HEK293 (cell line): ENCODE results near the gene PRR36.
A peak's percentile ranks its signal among the peaks of the same experiment; 100 is the strongest.

Source experiments
- CTCF ChIA-PET: fragments of 350-600 bp; formaldehyde crosslinking; extraction: SDS; loops from one replicate; lab custom pipeline; 2021; ENCODE audit warnings: antibody characterized with exemption; lab: Yijun Ruan, JAX
- POLR2A ChIA-PET: fragments of 300-600 bp; formaldehyde crosslinking; extraction: SDS; loops from one replicate; lab custom pipeline; 2020; ENCODE audit warnings: antibody characterized with exemption, inconsistent platforms; lab: Yijun Ruan, JAX
- H3K27ac ChIP-seq: fragments of 200-500 bp; sonication (Bioruptor generic); 2 replicates; pipeline ENCODE4 v1.5.1; 2014; ENCODE audit warnings: low read depth, low read length, control low read depth, inconsistent platforms; ENCODE audit errors: extremely low read depth
- H3K36me3 ChIP-seq, 2 experiments: fragments of 200-500 bp in 1 of 2; sonication (Bioruptor generic) in 1 of 2; 1 replicate in 1 of 2; 2 replicates in 1 of 2; pipeline ENCODE4 v1.5.1; 2014 to 2017; ENCODE audit warnings: inconsistent platforms in 2 of 2, low read length in 2 of 2; ENCODE audit not compliant: control insufficient read depth in 2 of 2, insufficient read depth in 1 of 2
- H3K4me1 ChIP-seq: fragments of 200-500 bp; sonication (Bioruptor generic); 2 replicates; pipeline ENCODE4 v1.5.1; 2014; ENCODE audit warnings: mild to moderate bottlenecking, low read length, inconsistent platforms; ENCODE audit not compliant: control insufficient read depth, insufficient read depth
- H3K4me3 ChIP-seq: 2 replicates; pipeline ENCODE4 v1.5.1; 2011; ENCODE audit warnings: low read depth, mild to moderate bottlenecking, control low read depth, low read length, moderate library complexity
- H3K9me3 ChIP-seq: fragments of 200-500 bp; sonication (Bioruptor generic); 2 replicates; pipeline ENCODE4 v1.5.1; 2014; ENCODE audit warnings: low read depth, low read length, inconsistent platforms; ENCODE audit not compliant: control insufficient read depth, insufficient read depth
- BCL11A ChIP-seq: fragments of 450-650 bp; formaldehyde crosslinking; IDR thresholded peaks from 2 replicates; pipeline ENCODE4 v1.5.1; 2016; ENCODE audit warnings: low read depth, missing biosample characterization, missing genetic modification characterization
- CTCF ChIP-seq: fragments of 450-650 bp; formaldehyde crosslinking; IDR thresholded peaks from 2 replicates; pipeline ENCODE4 v1.5.1; 2016; ENCODE audit warnings: missing biosample characterization, missing genetic modification characterization
- GLI2 ChIP-seq: fragments of 450-650 bp; formaldehyde crosslinking; IDR thresholded peaks from 2 replicates; pipeline ENCODE4; 2017; ENCODE audit warnings: missing biosample characterization, missing genetic modification characterization, low read depth, borderline replicate concordance
- HOXA7 ChIP-seq: sonication (generic); formaldehyde crosslinking; IDR thresholded peaks from 2 replicates; pipeline ENCODE4 v1.8.1; 2022; ENCODE audit warnings: missing genetic modification reagents, borderline replicate concordance
- PRDM1 ChIP-seq: fragments of 450-650 bp; formaldehyde crosslinking; IDR thresholded peaks from 2 replicates; pipeline ENCODE4; 2016; ENCODE audit warnings: missing biosample characterization, missing genetic modification characterization
- SALL2 ChIP-seq: fragments of 450-650 bp; formaldehyde crosslinking; IDR thresholded peaks from 2 replicates; pipeline ENCODE4 v1.5.0; 2017; ENCODE audit warnings: missing biosample characterization, mild to moderate bottlenecking, missing genetic modification characterization, borderline replicate concordance
- ZBTB11 ChIP-seq: fragments of 450-650 bp; formaldehyde crosslinking; conservative IDR thresholded peaks from 2 replicates; pipeline ENCODE4 v1.5.1; 2016; ENCODE audit warnings: low read depth, missing biosample characterization, missing genetic modification characterization
- ZNF140 ChIP-seq: fragments of 450-650 bp; formaldehyde crosslinking; IDR thresholded peaks from 2 replicates; pipeline ENCODE4 v1.5.1; 2016; ENCODE audit warnings: missing biosample characterization, missing genetic modification characterization
- ZNF394 ChIP-seq: fragments of 450-650 bp; formaldehyde crosslinking; IDR thresholded peaks from 2 replicates; pipeline ENCODE4 v1.5.1; 2016; ENCODE audit warnings: missing biosample characterization, missing genetic modification characterization, mild to moderate bottlenecking, moderate library complexity, borderline replicate concordance
- ZNF473 ChIP-seq: fragments of 450-650 bp; formaldehyde crosslinking; IDR thresholded peaks from 2 replicates; pipeline ENCODE4 v1.5.1; 2017; ENCODE audit warnings: missing biosample characterization, missing genetic modification characterization
- ZNF488 ChIP-seq: fragments of 450-650 bp; formaldehyde crosslinking; IDR thresholded peaks from 2 replicates; pipeline ENCODE4 v1.5.1; 2016; ENCODE audit warnings: missing biosample characterization, missing genetic modification characterization
- ZNF529 ChIP-seq: fragments of 450-650 bp; formaldehyde crosslinking; IDR thresholded peaks from 2 replicates; pipeline ENCODE4 v1.5.1; 2017; ENCODE audit warnings: missing genetic modification characterization, missing biosample characterization; ENCODE audit not compliant: insufficient replicate concordance
- ZNF585B ChIP-seq: fragments of 450-650 bp; formaldehyde crosslinking; IDR thresholded peaks from 2 replicates; pipeline ENCODE4 v1.5.1; 2016; ENCODE audit warnings: missing biosample characterization, missing genetic modification characterization
- ZNF629 ChIP-seq: fragments of 450-650 bp; formaldehyde crosslinking; IDR thresholded peaks from 2 replicates; pipeline ENCODE4 v1.5.1; 2017; ENCODE audit warnings: missing biosample characterization, missing genetic modification characterization
- ZNF660 ChIP-seq: fragments of 450-650 bp; IDR thresholded peaks from 2 replicates; pipeline ENCODE4 v1.5.1; 2018; ENCODE audit warnings: missing biosample characterization, mild to moderate bottlenecking, missing genetic modification characterization
- ZNF701 ChIP-seq: fragments of 450-650 bp; formaldehyde crosslinking; IDR thresholded peaks from 2 replicates; pipeline ENCODE4 v1.5.1; 2016; ENCODE audit warnings: missing biosample characterization, missing genetic modification characterization
- TF ChIP-seq, protein P1 (sequence below): fragments of 450-650 bp; formaldehyde crosslinking; IDR thresholded peaks from 2 replicates; pipeline ENCODE4 v1.5.1; 2016; ENCODE audit warnings: missing biosample characterization, missing genetic modification characterization
- TF ChIP-seq, protein P2 (sequence below): fragments of 450-650 bp; formaldehyde crosslinking; IDR thresholded peaks from 2 replicates; pipeline ENCODE4 v1.5.1; 2016; ENCODE audit warnings: missing biosample characterization, missing genetic modification characterization
- TF ChIP-seq, protein P3 (sequence below): fragments of 450-650 bp; formaldehyde crosslinking; optimal IDR thresholded peaks from 2 replicates; pipeline ENCODE3; 2016; ENCODE audit warnings: missing biosample characterization, mild to moderate bottlenecking, missing genetic modification characterization

The PRR36 gene

DNA sequence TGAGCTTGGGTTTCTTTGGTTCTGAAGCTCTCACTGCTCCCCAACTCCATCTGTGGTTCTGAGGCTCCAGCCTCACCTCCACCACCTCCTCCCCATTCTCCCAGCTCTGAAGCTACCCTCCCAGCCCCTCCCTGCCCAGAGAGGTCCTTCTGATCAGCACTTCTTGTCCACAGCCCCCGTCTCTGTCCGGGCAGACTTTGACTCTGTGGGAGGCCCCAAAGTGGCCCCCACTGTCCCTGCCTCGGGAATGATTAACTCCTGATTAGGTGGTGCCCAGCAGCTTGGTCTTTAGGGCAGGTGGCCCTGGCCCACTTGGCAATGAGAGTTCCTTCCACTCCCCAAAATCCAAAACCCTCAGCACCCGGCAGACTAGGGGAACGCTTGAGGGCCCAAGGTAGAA lies 29.8 kb downstream of the PRR36 start:
- Histone ChIP-seq H3K36me3 (no peaks in the 10 kb centered on the region; a peak in 1 of 3 replicates), H3K4me1 (no peaks in the 10 kb centered on the region)
- no peak for TF ChIP-seq CTCF (tag by site-specific recombination)
- TF ChIP-seq, protein P1, sequence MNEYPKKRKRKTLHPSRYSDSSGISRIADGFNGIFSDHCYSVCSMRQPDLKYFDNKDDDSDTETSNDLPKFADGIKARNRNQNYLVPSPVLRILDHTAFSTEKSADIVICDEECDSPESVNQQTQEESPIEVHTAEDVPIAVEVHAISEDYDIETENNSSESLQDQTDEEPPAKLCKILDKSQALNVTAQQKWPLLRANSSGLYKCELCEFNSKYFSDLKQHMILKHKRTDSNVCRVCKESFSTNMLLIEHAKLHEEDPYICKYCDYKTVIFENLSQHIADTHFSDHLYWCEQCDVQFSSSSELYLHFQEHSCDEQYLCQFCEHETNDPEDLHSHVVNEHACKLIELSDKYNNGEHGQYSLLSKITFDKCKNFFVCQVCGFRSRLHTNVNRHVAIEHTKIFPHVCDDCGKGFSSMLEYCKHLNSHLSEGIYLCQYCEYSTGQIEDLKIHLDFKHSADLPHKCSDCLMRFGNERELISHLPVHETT (tag by site-specific recombination): no peak
- no peak for TF ChIP-seq BCL11A (tag by site-specific recombination)
- TF ChIP-seq ZNF529 (tag by site-specific recombination): no peak
- TF ChIP-seq ZNF140 (tag by site-specific recombination): no peak
- TF ChIP-seq SALL2 (tag by site-specific recombination): no peak
- no peak for TF ChIP-seq ZNF660 (tag by site-specific recombination)
- TF ChIP-seq ZNF629: no peak
- TF ChIP-seq ZNF394 (tag by site-specific recombination): no peak
- TF ChIP-seq ZNF585B: no peak
- no peak for TF ChIP-seq GLI2 (tag by site-specific recombination)
- no peak for TF ChIP-seq ZNF701 (tag by site-specific recombination)
- no peak for TF ChIP-seq ZNF488
- TF ChIP-seq, all 188 proteins: peak for 0
- no peaks in the 10 kb centered on the region for H3K9me3 ChIP-seq
- H3K4me3 ChIP-seq: no peak overlapping the region
- CTCF ChIA-PET: interaction anchor here (0.6 to 0.7 kb wide), 2 partner anchors 25 to 56 kb away, joined by 3 to 5 read pairs; no protein-coding TSS in a partner anchor
- POLR2A ChIA-PET: no interaction called here
- H3K27ac ChIP-seq: no peak overlapping the region

DNA sequence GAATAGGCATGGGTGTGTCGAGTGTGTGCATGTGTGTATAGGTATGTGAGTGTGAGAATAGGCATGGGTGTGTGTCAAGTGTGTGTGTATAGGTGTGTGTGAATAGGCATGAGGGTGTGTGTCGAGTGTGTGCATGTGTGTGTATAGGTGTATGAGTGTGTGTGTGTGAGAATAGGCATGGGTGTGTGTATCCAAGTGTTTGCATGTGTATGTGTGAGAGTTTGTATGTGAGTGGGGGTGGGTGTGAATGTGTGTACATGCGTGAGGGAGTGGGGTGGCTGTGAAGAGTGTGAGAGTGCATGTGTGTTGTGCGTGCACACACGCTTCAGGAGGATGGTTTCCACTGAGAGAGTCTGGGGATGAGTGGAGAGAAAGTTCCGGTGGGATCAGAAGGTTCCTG lies 30.7 kb downstream of the PRR36 start:
- CTCF ChIA-PET: no interaction called here
- Histone ChIP-seq H3K9me3 (no peaks in the 10 kb centered on the region), H3K36me3 (no peaks in the 10 kb centered on the region; a peak in 1 of 3 replicates), H3K27ac (no peak overlapping the region), H3K4me3 (no peak overlapping the region), H3K4me1 (no peaks in the 10 kb centered on the region)
- TF ChIP-seq ZBTB11 (tag by site-specific recombination) (no peak), HOXA7 (CRISPR knock-in tag) (no peak), PRDM1 (tag by site-specific recombination) (0 out of 2 replicates have a peak, but pooled peaks have one; percentile 18), ZNF473 (tag by site-specific recombination) (0 out of 2 replicates have a peak, but pooled peaks have one; percentile 22)
- TF ChIP-seq, protein P2, sequence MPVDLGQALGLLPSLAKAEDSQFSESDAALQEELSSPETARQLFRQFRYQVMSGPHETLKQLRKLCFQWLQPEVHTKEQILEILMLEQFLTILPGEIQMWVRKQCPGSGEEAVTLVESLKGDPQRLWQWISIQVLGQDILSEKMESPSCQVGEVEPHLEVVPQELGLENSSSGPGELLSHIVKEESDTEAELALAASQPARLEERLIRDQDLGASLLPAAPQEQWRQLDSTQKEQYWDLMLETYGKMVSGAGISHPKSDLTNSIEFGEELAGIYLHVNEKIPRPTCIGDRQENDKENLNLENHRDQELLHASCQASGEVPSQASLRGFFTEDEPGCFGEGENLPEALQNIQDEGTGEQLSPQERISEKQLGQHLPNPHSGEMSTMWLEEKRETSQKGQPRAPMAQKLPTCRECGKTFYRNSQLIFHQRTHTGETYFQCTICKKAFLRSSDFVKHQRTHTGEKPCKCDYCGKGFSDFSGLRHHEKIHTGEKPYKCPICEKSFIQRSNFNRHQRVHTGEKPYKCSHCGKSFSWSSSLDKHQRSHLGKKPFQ (tag by site-specific recombination): peak; percentile 90
- TF ChIP-seq, protein P3, sequence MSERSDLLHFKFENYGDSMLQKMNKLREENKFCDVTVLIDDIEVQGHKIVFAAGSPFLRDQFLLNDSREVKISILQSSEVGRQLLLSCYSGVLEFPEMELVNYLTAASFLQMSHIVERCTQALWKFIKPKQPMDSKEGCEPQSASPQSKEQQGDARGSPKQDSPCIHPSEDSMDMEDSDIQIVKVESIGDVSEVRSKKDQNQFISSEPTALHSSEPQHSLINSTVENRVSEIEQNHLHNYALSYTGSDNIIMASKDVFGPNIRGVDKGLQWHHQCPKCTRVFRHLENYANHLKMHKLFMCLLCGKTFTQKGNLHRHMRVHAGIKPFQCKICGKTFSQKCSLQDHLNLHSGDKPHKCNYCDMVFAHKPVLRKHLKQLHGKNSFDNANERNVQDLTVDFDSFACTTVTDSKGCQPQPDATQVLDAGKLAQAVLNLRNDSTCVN: peak; percentile 15
- POLR2A ChIA-PET: no interaction called here
